Hippocampal formation (tissue), 2 donors: ENCODE data around the gene GMPR.
A peak's percentile ranks its signal among the peaks of the same experiment; 100 is the strongest.

Experiments used
- DNase-seq, 2 donors: peaks; one replicate each; lab custom pipeline; 2025; lab: John Stamatoyannopoulos, UW

The GMPR gene

DNA sequence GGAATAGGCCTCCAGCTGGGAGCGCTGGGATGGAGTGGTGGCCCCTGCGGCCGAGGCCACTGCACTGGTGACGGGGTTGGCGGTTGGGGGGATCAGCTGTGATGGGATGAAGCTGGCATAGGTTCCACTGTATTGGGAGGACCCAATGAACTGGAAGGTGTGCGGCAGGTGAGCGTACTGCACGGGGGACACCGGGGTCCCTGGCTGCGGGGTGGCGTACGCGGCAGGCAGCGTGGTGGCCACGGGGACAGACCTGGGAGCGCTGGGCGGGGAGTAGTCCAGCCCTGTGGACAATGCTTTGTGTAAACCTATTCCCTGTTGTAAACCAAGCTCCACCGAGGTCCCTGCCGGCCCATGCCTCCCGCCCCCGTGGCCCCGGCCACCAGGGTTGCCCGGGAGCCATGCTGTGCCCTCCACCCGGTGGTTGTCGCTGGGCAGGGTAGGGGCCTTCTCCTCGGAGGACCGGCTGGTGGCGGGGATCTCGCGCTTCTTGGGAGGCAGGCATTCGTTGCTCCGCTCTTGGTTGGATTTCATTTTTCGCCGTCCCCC, 89.5 kb downstream of the GMPR start:
- no peak for DNase-seq

DNA sequence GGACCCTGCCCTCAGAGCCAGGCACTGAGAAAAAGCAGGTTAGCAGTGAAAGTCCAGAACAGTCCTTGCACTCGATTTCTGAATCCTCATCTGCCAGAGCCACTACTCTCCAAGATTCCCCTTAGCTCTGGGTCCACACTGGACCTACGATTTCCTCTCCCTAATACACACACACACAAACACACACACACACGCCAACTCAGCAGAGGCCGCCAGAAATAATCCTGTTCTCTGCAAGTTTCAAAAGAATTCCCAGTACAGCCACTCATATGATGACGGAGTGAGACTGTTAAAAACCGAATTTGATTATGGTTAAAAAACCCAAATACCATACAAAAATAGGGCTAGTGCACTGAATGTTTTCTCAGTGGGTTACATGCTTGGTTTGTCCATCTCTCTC, 90.8 kb downstream of the GMPR start:
- no peak for DNase-seq

DNA sequence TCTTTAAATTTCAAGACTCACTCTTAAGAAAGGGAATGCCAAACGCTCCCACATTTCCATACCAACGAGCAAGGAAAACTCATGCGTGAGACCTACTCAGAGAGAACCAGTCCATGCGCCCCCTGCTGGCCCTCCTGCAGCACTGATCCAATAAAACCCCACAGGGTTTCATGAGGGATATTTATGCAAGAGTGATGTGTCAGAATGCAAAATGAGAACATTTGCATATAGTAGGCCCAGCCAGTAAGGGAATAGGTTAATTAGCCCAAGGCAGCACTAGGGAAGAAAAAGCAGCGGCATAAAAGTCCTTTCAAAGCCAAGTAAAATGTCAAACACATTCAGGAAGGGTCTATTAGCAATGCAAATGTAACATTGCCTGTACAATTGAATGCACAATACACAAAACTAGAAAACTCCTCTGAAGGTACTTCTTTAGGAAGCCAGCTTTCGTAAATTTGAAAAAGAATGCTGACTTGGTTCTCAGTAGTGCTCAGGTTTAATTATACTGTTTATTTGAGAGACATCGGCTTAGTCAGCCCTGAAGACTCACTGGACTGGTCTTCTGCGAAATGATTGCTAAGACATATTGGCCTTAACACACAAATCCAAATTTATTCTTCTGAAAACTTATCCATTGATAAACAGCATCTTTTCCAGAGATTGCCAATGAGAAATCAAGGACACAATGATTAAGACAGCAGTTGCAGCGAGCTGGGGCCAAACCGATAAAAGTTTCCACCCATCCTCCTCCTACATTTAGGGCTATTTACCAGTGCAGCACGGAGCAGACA, 93.2 kb downstream of the GMPR start:
- peak; percentile 65 to 87 for DNase-seq

DNA sequence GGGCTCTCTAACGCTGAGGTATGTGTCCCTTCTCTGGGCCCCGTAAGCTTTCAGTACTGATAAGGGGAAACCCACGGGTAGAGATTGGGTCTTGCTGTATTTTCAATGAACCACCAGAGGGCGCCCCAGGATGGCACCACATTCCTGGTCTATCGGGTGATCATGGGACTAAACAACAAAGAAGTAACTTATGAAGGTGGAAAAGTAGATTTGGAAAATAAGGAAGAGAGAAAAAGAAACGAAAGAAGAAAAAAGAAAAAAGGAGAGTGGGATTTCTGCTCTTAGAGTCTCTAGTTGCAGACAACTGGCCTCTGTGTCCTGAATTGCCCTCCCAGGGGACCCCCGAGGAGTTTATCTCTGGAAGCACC, 93.8 kb downstream of the GMPR start:
- peak; percentile 75 to 81 for DNase-seq

DNA sequence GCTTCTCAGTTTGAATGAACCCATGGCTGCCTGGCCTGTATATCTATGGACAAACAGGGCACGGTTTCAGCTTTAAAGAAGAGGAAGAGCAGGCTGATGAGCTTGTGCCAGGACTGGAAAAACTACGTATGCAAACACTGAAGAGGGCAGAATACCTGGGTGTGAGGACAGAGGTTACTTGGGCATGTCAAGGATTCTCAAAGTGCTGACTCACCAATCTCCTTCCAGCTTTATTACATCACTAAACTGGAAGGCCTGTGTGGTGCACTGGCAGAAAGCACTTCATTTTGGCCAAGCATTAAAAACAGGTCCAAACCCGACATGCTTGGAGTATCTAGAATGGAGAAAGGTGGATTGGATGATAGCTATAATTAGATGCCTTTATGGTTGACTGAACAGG, 95.2 kb downstream of the GMPR start:
- DNase-seq, result no peak

DNA sequence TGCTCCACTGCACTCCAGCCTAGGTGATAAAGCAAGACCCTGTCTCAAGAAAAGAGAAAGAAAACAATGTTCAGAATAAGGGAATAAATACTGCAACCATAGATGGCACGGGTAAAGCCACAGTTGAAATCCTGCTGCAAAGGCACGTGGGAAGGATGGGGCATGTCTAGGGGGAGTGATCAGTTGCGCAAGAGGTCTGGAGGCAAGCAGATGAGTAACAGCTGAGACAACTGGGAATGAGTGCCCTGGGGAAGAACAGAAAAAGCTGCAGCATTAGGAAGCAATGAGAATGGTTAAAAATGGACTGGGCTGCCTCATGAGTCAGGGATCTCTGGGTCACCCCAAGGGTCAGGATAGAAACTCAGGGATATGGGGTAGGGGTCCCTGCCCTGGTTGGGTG, 96.3 kb downstream of the GMPR start:
- DNase-seq, result no peak

DNA sequence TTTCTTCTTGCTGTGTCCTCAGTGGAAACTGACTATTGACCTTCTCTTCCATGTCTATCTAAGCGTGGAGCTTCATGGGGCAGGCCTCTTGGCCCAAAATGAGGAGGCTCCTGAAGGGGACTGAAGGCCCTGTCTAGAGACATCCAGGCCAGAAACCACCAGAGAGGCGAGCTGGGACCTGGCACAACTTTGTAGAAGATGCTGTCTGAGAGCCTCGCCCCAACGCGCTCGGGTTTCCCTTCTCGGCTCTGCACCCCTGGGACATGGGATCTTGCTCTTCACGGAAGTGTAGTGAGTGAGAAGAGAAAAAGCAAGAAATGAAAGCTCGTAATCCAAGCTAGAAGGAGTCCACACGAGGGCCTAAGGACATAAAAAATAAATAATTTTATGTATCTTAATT, 96.8 kb downstream of the GMPR start:
- DNase-seq, result no peak

DNA sequence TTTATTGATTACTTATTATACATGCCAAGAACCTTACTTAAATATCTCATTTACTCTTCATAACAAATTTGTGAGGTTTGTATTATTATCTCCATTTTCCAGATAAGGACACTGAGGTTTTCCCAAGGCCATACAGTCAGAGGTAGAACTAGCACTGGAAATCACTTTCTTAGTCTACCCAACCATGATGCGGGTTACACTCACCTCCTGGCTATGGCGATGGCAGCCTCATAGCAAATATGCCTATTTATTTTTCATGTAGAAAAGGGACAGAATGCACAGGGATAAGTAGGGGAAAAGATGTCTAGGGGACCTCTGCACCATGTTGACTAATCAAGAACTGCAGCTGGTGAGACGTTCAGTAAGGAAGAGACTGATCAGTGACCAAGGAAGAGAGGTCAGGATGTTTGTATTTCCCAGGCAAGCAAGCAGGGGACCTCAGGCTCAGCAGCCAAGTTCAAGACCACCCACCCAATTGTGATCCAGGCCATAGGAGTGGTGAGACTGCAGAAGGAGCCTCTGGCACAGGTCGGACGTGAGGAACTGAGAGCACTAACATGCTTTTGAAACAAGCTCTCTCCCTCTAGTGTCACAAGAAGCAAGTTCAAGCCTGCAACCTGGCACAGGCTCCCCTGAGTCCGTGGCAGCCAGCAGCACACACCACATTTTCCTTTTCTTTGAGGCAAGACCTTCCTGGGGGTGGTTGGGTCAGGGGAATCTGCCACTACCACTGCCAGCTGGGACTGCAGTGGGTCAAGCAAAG, 97.8 kb downstream of the GMPR start:
- no peak for DNase-seq

DNA sequence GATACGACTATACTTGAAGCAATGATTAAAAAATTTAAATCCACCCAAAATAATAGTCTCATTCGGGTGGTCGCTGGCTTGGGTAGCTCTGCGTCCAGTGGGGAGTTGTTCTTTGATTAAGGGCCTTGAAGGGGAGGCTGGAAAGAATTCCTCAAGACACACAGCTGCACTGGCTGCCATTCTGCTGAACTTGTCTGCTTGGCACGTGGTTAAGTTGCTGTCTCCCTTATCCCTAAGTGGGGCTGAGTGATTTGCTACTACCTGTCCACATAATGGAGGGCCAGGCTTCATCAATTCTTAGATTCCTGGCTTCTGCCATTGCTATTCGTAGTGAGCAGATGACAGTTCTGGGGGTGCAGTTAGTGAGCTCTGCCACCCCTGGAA, 98.5 kb downstream of the GMPR start:
- no peak for DNase-seq

DNA sequence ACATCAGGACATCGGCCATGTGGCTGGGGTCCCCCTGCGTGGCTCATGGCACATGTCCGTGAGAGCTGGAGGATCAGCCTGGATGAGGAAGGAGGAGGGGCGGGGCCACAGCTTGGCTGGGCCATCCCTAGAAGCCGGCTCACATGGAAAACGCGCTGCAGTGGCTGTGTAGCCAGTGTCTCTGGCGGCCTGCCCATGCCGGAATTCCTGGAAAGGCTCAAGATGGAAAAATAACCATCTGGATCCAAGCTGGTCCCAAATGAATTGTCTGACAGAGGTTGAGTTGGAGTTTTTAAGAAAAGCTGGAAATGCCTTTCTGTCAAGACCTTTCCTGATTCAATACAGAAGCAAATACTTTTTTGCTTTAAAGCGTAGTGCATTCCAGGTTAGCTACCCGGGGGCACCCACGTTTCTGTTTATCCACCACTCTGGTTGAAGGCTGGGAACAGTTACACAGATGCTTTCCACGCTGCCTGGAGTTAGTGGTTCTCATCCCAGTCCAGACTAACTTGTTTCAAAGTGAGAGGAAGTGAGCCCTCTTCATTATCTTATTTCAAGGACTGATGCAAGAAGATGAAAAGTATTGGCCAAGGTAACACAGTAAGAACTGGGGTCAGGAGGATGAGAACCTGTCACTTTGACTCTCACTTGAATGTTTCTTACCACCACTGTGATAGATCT, 99.0 kb downstream of the GMPR start:
- DNase-seq, result no peak

DNA sequence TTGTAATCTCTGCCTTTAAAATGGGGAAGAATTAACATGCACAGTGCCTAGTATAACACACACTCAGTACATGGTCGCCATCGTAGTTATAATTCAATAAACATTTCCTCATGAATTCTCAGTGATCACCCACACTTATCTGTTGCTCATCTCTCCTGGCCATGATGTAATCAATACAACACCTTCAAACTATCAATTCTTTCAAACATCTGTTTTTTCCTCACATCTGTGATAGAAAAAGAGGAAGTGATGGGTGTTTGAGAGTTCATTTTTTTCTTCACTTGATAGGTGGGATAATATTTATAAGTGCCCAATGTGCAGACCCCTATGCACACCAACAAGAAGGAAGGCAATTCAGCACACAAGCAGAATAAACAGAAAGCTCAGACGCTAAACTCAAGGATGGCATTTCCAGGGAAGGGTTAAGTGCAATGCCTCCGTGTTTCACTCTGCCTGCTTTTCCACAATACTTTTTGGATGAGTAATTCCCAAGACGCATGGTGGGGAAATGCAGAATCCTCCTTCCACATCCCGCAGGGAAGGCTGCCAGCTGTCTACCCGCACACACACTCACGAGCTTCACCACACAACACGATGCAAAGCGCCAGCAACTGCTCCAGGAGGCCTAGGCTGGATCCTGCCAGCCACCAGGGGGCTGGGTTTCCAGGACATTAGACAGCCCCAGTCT, 100.3 kb downstream of the GMPR start:
- DNase-seq, result peak in 1 of 2 donors; percentile 14

DNA sequence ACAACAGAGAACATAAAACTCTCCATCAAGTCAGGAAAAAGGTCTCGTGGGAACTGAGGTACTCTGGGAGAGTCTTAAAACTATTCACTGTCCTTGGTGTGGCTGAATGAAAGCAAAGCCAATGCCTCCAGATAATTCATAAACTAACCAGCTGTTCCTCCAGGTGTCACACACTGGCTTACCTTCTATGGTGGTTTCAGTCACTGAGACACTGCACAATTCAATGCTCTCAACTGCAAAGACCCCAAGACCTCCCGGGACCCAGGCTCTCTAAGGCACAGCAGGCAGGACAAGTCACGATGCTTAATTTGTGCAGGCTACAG, 100.8 kb downstream of the GMPR start:
- no peak for DNase-seq

DNA sequence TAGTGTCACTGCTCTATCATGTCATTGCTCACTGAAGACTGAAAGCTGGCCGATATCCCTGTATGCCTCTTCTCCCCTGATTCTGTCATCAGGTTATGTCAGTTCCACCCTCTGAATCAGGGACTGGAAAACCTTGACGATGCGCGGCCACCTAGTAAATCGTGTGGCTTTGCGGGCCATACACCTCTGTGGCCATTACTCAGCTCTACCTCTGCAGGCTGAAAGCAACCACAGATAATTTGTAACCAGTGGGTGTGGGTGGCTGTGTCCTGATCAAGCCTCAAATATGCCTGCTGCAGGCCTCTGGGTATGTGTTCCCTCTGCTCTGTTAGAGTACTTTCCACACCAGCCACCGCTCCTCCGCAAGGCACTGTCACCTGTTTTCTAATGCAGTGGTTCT, 105.2 kb downstream of the GMPR start:
- DNase-seq, result no peak

DNA sequence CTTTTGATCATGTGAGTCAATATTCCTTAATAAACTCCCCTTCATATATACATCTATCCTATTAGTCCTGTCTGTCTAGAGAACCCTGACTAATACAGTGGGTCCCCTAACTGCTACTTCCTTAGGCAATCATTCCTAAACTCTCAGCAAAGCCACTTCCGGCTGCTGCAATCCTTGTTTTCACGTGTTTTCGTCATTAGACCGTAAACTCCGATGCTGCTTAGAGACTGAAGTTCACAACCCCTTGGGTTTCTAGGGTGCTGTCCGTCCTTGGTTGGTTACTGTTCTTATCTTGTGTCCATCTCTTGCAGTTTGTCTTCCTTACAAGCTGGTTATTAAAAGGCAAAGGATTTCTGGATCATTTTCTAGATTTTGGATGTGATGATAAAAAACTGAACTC, 106.4 kb downstream of the GMPR start:
- DNase-seq, result no peak
